Nephron progenitor cell (in vitro differentiated cells): ENCODE results near the gene LRBA.

Experiments
- DNase-seq: peaks from one replicate; pipeline ENCODE4 v3.0.0; 2021
- H3K27ac Mint-ChIP-seq: 2 replicates; pipeline ENCODE4 v1.8.0; 2021; ENCODE audit warnings: mild to moderate bottlenecking, moderate library complexity, mixed read lengths
- H3K27me3 Mint-ChIP-seq: 2 replicates; pipeline ENCODE4 v1.8.0; 2021; ENCODE audit warnings: mild to moderate bottlenecking, low read depth, mixed read lengths; ENCODE audit not compliant: poor library complexity
- H3K36me3 Mint-ChIP-seq: 2 replicates; pipeline ENCODE4 v1.8.0; 2021; ENCODE audit warnings: low read depth, mixed read lengths
- H3K4me1 Mint-ChIP-seq: 2 replicates; pipeline ENCODE4 v1.8.0; 2021; ENCODE audit warnings: mixed read lengths
- H3K4me3 Mint-ChIP-seq: 2 replicates; pipeline ENCODE4 v1.8.0; 2021; ENCODE audit warnings: mild to moderate bottlenecking, moderate library complexity, mixed read lengths
- H3K9me3 Mint-ChIP-seq: 2 replicates; pipeline ENCODE4 v1.8.0; 2021; ENCODE audit warnings: mild to moderate bottlenecking, moderate library complexity, mixed read lengths
- TF ChIP-seq, protein P1 (sequence below): fragments of 200-600 bp; sonication (generic); IDR thresholded peaks from 2 replicates; pipeline ENCODE4 v1.5.0; 2021; ENCODE audit warnings: antibody characterized with exemption

The LRBA gene

GRCh38 chr4:150493851-150494250, 521.2 kb downstream of the LRBA start:
- Mint-ChIP-seq H3K4me1 (no peaks in the 10 kb centered on the region), H3K27me3 (no peaks in the 10 kb centered on the region), H3K36me3 (no peaks in the 10 kb centered on the region), H3K4me3 (no peak overlapping the region), H3K27ac (no peak overlapping the region), H3K9me3 (no peaks in the 10 kb centered on the region)
- TF ChIP-seq, protein P1, sequence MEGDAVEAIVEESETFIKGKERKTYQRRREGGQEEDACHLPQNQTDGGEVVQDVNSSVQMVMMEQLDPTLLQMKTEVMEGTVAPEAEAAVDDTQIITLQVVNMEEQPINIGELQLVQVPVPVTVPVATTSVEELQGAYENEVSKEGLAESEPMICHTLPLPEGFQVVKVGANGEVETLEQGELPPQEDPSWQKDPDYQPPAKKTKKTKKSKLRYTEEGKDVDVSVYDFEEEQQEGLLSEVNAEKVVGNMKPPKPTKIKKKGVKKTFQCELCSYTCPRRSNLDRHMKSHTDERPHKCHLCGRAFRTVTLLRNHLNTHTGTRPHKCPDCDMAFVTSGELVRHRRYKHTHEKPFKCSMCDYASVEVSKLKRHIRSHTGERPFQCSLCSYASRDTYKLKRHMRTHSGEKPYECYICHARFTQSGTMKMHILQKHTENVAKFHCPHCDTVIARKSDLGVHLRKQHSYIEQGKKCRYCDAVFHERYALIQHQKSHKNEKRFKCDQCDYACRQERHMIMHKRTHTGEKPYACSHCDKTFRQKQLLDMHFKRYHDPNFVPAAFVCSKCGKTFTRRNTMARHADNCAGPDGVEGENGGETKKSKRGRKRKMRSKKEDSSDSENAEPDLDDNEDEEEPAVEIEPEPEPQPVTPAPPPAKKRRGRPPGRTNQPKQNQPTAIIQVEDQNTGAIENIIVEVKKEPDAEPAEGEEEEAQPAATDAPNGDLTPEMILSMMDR: no peak
- DNase-seq: no peak

DNA sequence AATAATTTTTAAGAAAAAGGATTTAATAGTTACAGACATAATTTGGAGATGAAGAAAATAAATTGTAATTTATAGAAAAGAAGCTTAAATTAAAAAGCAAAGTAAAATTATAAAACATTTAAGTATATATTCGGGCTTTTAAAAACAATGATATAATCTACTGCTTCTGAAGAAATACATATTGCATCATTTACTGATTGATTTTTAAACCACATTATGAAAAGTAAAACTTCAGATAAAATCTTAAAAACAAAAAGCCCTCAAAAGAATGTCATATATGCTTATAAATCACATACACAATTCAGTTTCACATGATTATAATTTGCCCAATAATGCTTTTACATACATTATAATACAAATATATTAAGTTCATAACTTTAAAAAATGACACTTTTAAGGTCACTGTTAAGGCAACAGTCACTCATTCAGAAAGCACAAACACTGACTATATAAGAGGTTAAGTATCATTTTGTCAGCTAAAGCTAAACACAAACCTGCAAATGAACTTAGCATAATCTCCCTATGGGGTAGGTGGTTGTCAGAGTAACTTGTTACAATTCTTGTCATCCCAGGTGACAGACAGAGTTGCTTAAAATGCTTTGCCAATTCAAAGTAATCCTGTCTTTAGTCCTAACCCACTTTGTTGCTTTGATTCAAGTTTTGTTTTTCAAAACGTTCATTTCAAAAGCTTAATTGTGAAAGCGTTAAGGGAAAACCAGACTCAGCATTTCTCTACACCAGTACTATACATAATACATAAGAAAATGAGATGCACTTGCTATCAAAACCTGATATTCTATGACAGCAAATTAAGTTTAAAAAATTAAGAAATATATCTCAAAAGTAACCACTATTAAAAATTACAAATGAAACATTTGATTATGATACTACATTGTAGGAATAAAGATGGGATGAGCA, 523.7 kb downstream of the LRBA start:
- no peaks in the 10 kb centered on the region for H3K36me3 Mint-ChIP-seq
- H3K27me3 Mint-ChIP-seq: no peaks in the 10 kb centered on the region
- H3K27ac Mint-ChIP-seq: no peak overlapping the region

DNA sequence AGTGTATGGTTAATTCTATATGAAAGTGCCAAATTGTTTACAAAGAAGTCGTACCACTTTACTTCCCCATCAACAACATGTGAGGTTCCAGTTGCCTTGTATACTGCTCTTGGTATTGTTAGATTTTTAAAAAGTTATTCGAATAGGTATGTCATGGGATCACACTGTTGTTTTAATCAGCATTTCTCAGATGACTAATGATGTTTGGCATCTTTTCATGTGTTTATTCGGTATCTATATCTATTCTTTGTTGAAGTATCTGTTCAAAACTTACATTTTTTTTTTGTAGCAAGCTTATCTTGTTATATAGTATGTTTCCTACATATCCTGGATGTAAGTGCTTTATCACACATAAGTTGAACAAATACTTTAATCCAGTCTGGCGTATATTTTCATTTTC, 532.5 kb downstream of the LRBA start:
- H3K4me1 Mint-ChIP-seq: no peaks in the 10 kb centered on the region
- DNase-seq: no peak

More for the DNA sequence above, 523.7 kb downstream of the LRBA start:
- no peaks in the 10 kb centered on the region for H3K9me3 Mint-ChIP-seq
- no peak overlapping the region for H3K4me3 Mint-ChIP-seq
- H3K4me1 Mint-ChIP-seq: no peaks in the 10 kb centered on the region
- TF ChIP-seq, protein P1: no peak
- DNase-seq: no peak

GRCh38 chr4:150479657-150480056, 535.4 kb downstream of the LRBA start:
- no peak overlapping the region for H3K27ac Mint-ChIP-seq
- no peaks in the 10 kb centered on the region for H3K9me3 Mint-ChIP-seq
- H3K27me3 Mint-ChIP-seq: no peaks in the 10 kb centered on the region
- no peaks in the 10 kb centered on the region for H3K4me1 Mint-ChIP-seq
- H3K36me3 Mint-ChIP-seq: peaks cover 6% of the 10 kb centered on the region
- no peak overlapping the region for H3K4me3 Mint-ChIP-seq
- TF ChIP-seq, protein P1: no peak
- DNase-seq: no peak

More for the DNA sequence above, 532.5 kb downstream of the LRBA start:
- no peak overlapping the region for H3K4me3 Mint-ChIP-seq
- TF ChIP-seq, protein P1: no peak
- H3K9me3 Mint-ChIP-seq: no peaks in the 10 kb centered on the region
- no peaks in the 10 kb centered on the region for H3K27me3 Mint-ChIP-seq
- no peak overlapping the region for H3K27ac Mint-ChIP-seq
- H3K36me3 Mint-ChIP-seq: peaks cover 6% of the 10 kb centered on the region

- Mint-ChIP-seq H3K36me3 (peaks cover 6% of the 10 kb centered on the region), H3K27ac (no peak overlapping the region), H3K4me3 (no peak overlapping the region), H3K4me1 (no peaks in the 10 kb centered on the region), H3K9me3 (no peaks in the 10 kb centered on the region), H3K27me3 (no peaks in the 10 kb centered on the region)
- TF ChIP-seq, protein P1: no peak
- no peak for DNase-seq
These were observed 537.2 kb downstream of the LRBA start for GRCh38 chr4:150477869-150478268.

DNA sequence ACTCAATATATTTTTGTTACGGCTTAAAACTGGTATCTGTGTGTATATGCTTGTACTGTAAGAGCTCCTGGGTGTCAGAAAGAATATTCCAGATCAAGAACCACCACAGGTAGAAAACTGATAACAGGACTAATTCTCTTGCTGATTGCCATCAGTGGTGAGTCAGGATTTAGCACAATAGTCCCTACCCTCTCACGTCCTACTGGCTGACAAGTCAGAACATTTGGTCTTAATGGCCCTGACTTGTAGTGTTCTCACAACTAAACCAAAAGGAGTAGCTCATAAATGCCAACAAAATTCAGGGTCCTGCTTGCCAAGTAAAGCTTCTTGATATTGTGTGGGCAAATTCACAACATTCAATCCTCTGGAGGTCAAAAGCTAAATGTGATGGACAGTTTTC, 538.3 kb downstream of the LRBA start:
- Mint-ChIP-seq H3K36me3 (peaks cover 6% of the 10 kb centered on the region), H3K4me3 (no peak overlapping the region), H3K9me3 (no peaks in the 10 kb centered on the region), H3K27me3 (no peaks in the 10 kb centered on the region), H3K27ac (no peak overlapping the region), H3K4me1 (no peaks in the 10 kb centered on the region)
- TF ChIP-seq, protein P1: no peak
- no peak for DNase-seq
